Body of pancreas (tissue), 4 donors: ENCODE data around the gene GABRG3. TPM values are rescaled to one million over a fixed set of nuclear protein-coding genes. Genes with fewer than 3 reads are reported as not detected.

Source experiments
- ATAC-seq: fragments of 150-250 bp; one replicate; pipeline ENCODE4 v1.9.1; 2016
- DNase-seq, 4 donors: peaks; one replicate each; pipeline ENCODE4 v3.0.0-alpha.2; 2019
- H3K27ac ChIP-seq, 4 donors: fragments of 200-600 bp; sonication (generic); 1 replicate in 3 of 4; 2 replicates in 1 of 4; pipeline versions ENCODE4 v1.5.1 to v1.6.1; 2016 to 2019; ENCODE audit warnings: mild to moderate bottlenecking in 1 of 4, mixed read lengths in 1 of 4, moderate library complexity in 1 of 4
- H3K27me3 ChIP-seq, 2 donors: fragments of 200-600 bp; sonication (generic); one replicate each; pipeline ENCODE4 v1.6.0; 2016; ENCODE audit warnings: mild to moderate bottlenecking in 1 of 2
- H3K36me3 ChIP-seq, 2 donors: fragments of 200-600 bp; sonication (generic); replicated peaks in 1 of 2; 2 replicates each; pipeline ENCODE4 v1.5.1; 2016; ENCODE audit warnings: low read depth in 2 of 2; ENCODE audit not compliant: insufficient read depth in 1 of 2
- H3K4me1 ChIP-seq: fragments of 200-600 bp; sonication (generic); one replicate; pipeline ENCODE4 v1.6.0; 2016
- H3K4me3 ChIP-seq, 2 donors: fragments of 200-600 bp; sonication (generic); 1 replicate in 1 of 2; 2 replicates in 1 of 2; pipeline ENCODE4 v1.5.1; 2016 to 2019
- H3K9me3 ChIP-seq, 3 donors: fragments of 200-600 bp; sonication (generic); 1 replicate in 2 of 3; 2 replicates in 1 of 3; pipeline ENCODE4 v1.5.1; 2016
- CTCF ChIP-seq, 7 experiments: fragments of 450-650 bp in 4 of 7; fragments of 200-600 bp in 3 of 7; sonication (generic) in 3 of 7; IDR thresholded peaks; one replicate each; pipeline ENCODE4 v1.5.1; 2016 to 2019; ENCODE audit warnings: antibody characterized with exemption in 7 of 7
- POLR2A ChIP-seq, 3 donors: fragments of 450-650 bp; IDR thresholded peaks; one replicate each; pipeline ENCODE4 v1.6.1; 2016; ENCODE audit warnings: antibody characterized with exemption in 3 of 3, mild to moderate bottlenecking in 2 of 3
- WGBS, 2 donors: methylation state at CpG; one replicate each; pipeline ENCODE4 v1.1.5; 2017; 5-methylcytosine and 5-hydroxymethylcytosine counted together
- intact Hi-C: fragments of 100-400 bp; cut with DNase I; formaldehyde crosslinking; loops from one replicate; pipeline ENCODE4 v1.15.1; 2023
- total RNA-seq, 2 donors: library from RNA; depleted of rRNA; stranded (reverse); fragments of >200 nt; gene quantifications; one replicate each; pipeline ENCODE4 v1.1.0, GENCODE V29; 2016

Gene GABRG3
- total RNA-seq, 2 donors from 2014 or later: not detected

- Histone ChIP-seq H3K36me3 (no peaks in the 10 kb centered on the region), H3K9me3 (no peaks in the 10 kb centered on the region), H3K4me1 (no peaks in the 10 kb centered on the region), H3K4me3 (no peak overlapping the region), H3K27me3 (no peaks in the 10 kb centered on the region), H3K27ac (no peak overlapping the region)
- 33% methylated on average over 4 of the region's 4 CpGs for WGBS, 2 donors
- no peak for ATAC-seq
- intact Hi-C loops: no loop called here
- TF ChIP-seq CTCF (IDR thresholded peaks at IDR 0.05): no peak
- no peak for DNase-seq
Observed at GRCh38 chr15:27448986-27449385, 478.0 kb downstream of the GABRG3 start.

GRCh38 chr15:27449941-27450340 lies 479.0 kb downstream of the GABRG3 start:
- no peaks in the 10 kb centered on the region for H3K9me3 ChIP-seq
- H3K4me3 ChIP-seq: no peak overlapping the region
- no peaks in the 10 kb centered on the region for H3K4me1 ChIP-seq
- ATAC-seq (no peak), DNase-seq (no peak)
- H3K27ac ChIP-seq: no peak overlapping the region
- TF ChIP-seq POLR2A (IDR thresholded peaks at IDR 0.05): no peak
- H3K27me3 ChIP-seq: no peaks in the 10 kb centered on the region
- 45 to 47% methylated on average over 5 of the region's 5 CpGs for WGBS, 2 donors
- intact Hi-C loops: no loop called here
- H3K36me3 ChIP-seq: no peaks in the 10 kb centered on the region

- Histone ChIP-seq H3K4me1 (no peaks in the 10 kb centered on the region), H3K27ac (no peak overlapping the region), H3K4me3 (no peak overlapping the region), H3K27me3 (no peaks in the 10 kb centered on the region), H3K9me3 (no peaks in the 10 kb centered on the region), H3K36me3 (no peaks in the 10 kb centered on the region)
- intact Hi-C loops: no loop called here
- no peak for DNase-seq
- WGBS, 2 donors: 47 to 50% methylated on average over 13 of the region's 13 CpGs
- ATAC-seq: no peak
- TF ChIP-seq POLR2A (IDR thresholded peaks at IDR 0.05): no peak
- TF ChIP-seq CTCF (IDR thresholded peaks at IDR 0.05): no peak
Observed at GRCh38 chr15:27454281-27455075, 483.5 kb downstream of the GABRG3 start.

- H3K4me1 ChIP-seq: no peaks in the 10 kb centered on the region
- no peak overlapping the region for H3K27ac ChIP-seq
- intact Hi-C loops: no loop called here
- no peak overlapping the region for H3K4me3 ChIP-seq
- H3K9me3 ChIP-seq: no peaks in the 10 kb centered on the region
- ATAC-seq (no peak), DNase-seq (no peak)
- no peaks in the 10 kb centered on the region for H3K36me3 ChIP-seq
- 62 to 72% methylated on average over 5 to 6 of the region's 6 CpGs for WGBS, 2 donors
- no peak for TF ChIP-seq POLR2A (IDR thresholded peaks at IDR 0.05)
- no peak for TF ChIP-seq CTCF (IDR thresholded peaks at IDR 0.05)
- H3K27me3 ChIP-seq: no peaks in the 10 kb centered on the region
Observed at GRCh38 chr15:27456807-27457206, 485.8 kb downstream of the GABRG3 start.

- no peak for ATAC-seq
Observed at GRCh38 chr15:27457766-27458165, 486.8 kb downstream of the GABRG3 start.

More at GRCh38 chr15:27457766-27458165, 486.8 kb downstream of the GABRG3 start:
- Histone ChIP-seq H3K36me3 (no peaks in the 10 kb centered on the region), H3K9me3 (no peaks in the 10 kb centered on the region), H3K27ac (no peak overlapping the region), H3K4me1 (no peaks in the 10 kb centered on the region), H3K4me3 (no peak overlapping the region), H3K27me3 (no peaks in the 10 kb centered on the region)
- WGBS, 2 donors: 77 to 80% methylated on average over 6 of the region's 6 CpGs
- DNase-seq: no peak
- intact Hi-C loops: no loop called here
- no peak for TF ChIP-seq CTCF (IDR thresholded peaks at IDR 0.05)
- no peak for TF ChIP-seq POLR2A (IDR thresholded peaks at IDR 0.05)
